GM21360 (cell line): ENCODE data around the gene C19orf53.

ENCODE experiments used
- ATAC-seq: cut with Tn5 transposase; IDR thresholded peaks from one replicate; pipeline ENCODE4 v1.9.1; 2021; ENCODE audit warnings: mild to moderate bottlenecking, moderate library complexity; ENCODE audit not compliant: unreplicated experiment

Gene C19orf53

DNA sequence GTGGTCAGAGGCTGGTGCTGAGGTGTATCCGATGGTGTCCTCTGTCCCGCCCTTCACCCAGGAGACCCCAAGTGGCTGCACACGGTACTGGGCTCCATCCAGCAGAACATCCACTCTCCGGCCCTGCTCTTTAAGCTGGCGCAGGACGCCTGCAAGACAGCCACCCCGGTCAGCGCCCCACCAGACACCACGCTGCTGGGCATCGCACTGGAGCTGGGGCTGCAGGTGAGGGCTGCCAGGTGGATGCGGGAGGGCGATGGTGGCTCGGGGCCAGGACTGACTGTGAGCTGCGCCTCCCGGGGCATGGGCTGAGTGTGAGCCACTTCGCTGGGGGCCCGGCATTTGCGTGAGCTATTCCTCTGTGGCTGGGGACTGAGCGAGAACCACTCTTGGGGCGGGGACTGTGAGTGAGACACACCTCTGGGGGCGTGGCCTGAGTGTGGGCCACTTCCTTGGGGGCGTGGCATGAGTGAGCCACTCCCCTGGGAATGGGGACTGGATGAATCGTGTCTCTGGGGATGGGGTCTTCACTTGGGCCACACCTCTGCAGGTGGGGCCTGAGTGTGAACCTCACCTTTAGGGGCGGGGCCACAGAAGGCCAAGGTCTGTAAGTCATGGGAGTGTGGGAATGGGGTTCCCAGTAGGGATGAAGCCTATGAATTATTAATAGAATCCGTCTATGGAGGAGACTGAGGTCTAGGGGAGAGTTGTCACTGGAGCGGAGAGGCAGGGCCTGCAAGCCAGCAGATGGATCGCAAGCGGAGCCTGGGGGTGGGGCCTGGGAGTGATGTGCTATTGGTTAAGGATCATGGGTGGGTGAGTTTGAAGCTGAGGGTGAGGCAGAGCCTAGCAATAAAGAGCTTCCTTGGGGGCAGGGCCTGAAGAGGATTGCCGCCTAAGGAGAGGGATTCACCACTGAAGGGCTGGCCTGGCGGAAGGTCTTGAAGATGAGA, 51.5 kb downstream of the C19orf53 start:
- ATAC-seq, result no peak

GRCh38 chr19:13826652-13827235, 52.5 kb downstream of the C19orf53 start:
- no peak for ATAC-seq

- no peak for ATAC-seq
These were observed 53.4 kb downstream of the C19orf53 start for GRCh38 chr19:13827656-13828055.
